Prostate gland (tissue), 2 donors: ENCODE measurements around the gene RUSC2.
"Not testable (repeated sequence)": the region's sequence is repeated elsewhere in the genome, so short reads cannot be mapped to it uniquely, and the experiment has no call there.

Experiments used
- POLR2A ChIP-seq: fragments of 450-650 bp; IDR thresholded peaks from one replicate; pipeline ENCODE4 v1.6.1; 2016; ENCODE audit warnings: antibody characterized with exemption, mild to moderate bottlenecking
- TF ChIP-seq, protein P1 (sequence below), 4 experiments: fragments of 200-600 bp in 2 of 4; fragments of 450-650 bp in 2 of 4; sonication (generic) in 2 of 4; IDR thresholded peaks; 1 replicate in 3 of 4; 2 replicates in 1 of 4; pipeline ENCODE4 v1.5.1; 2016 to 2019; ENCODE audit warnings: antibody characterized with exemption in 4 of 4, mild to moderate bottlenecking in 2 of 4, moderate library complexity in 2 of 4

DNA sequence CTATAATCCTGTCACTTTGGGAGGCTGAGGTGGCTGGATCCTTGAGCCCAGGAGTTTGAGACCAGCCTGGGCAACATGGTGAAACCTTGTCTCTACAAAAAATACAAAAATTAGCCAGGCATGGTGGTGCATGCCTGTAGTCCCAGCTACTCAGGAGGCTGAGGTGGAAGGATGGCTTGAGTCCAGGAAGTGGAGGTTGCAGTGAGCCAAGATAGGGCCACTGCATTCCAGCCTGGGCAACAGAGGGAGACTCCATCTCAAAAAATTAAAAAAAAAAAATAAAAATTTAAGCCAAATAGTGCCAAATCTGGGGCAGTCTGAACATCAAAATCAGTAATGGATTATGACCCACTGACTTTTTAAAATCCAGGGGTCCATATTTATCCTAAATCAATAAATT lies 33.6 kb downstream of the RUSC2 start:
- TF ChIP-seq, protein P1, sequence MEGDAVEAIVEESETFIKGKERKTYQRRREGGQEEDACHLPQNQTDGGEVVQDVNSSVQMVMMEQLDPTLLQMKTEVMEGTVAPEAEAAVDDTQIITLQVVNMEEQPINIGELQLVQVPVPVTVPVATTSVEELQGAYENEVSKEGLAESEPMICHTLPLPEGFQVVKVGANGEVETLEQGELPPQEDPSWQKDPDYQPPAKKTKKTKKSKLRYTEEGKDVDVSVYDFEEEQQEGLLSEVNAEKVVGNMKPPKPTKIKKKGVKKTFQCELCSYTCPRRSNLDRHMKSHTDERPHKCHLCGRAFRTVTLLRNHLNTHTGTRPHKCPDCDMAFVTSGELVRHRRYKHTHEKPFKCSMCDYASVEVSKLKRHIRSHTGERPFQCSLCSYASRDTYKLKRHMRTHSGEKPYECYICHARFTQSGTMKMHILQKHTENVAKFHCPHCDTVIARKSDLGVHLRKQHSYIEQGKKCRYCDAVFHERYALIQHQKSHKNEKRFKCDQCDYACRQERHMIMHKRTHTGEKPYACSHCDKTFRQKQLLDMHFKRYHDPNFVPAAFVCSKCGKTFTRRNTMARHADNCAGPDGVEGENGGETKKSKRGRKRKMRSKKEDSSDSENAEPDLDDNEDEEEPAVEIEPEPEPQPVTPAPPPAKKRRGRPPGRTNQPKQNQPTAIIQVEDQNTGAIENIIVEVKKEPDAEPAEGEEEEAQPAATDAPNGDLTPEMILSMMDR (IDR thresholded peaks at IDR 0.05) = not testable (repeated sequence)
- not testable (repeated sequence) for TF ChIP-seq POLR2A
